ENCODE data around the gene LGMN. TPM values are rescaled to one million over a fixed set of nuclear protein-coding genes. Genes with fewer than 3 reads are reported as not detected.

The LGMN gene
- total and polyA plus RNA-seq, 9 of the 15 experiments (the other 6 are each of a cell fraction or from before 2014, with no cell fraction given) = 0.05 to 1.4 (median 0.43) TPM; not detected in 2

- Histone ChIP-seq H3K9me1 (ENCODE audit: control insufficient read depth, insufficient read depth, low read length) (peaks cover 3% of the 10 kb centered on the region), H2AFZ (ENCODE audit: low read depth, low read length) (peak overlapping the region; percentile 68; the same call in 1 of the 2 replicates), H4K20me1 (replicated peaks; ENCODE audit: control insufficient read depth, insufficient read depth, low read length) (no peaks in the 10 kb centered on the region), H3K27me3 (ENCODE audit: control insufficient read depth in 2 of 2, insufficient read depth in 2 of 2, low read length in 2 of 2) (peaks cover 3 to 7% of the 10 kb centered on the region in 2 experiments; a peak in 2 of 5 replicates), H3K27ac (ENCODE audit: extremely low read depth, low read depth, low read length) (peak overlapping the region; percentile 67; the same call in 2 of the 3 replicates), H3K9me3 (replicated peaks; ENCODE audit: control insufficient read depth, insufficient read depth, low read depth, low read length) (no peaks in the 10 kb centered on the region), H3K4me3 (no peak overlapping the region), H3K9ac (ENCODE audit: insufficient read depth in 1 of 2, low read depth in 2 of 2, low read length in 2 of 2) (no peak overlapping the region), H3K4me2 (ENCODE audit: insufficient read depth, low read length) (no peak overlapping the region), H3K79me2 (ENCODE audit: control insufficient read depth, insufficient read depth, low read length) (no peaks in the 10 kb centered on the region), H3K4me1 (replicated peaks in 1 of 2; ENCODE audit: control insufficient read depth in 2 of 2, insufficient read depth in 2 of 2, low read length in 2 of 2) (no peaks in the 10 kb centered on the region; a peak in 3 of 5 replicates), H3K36me3 (ENCODE audit: control insufficient read depth, insufficient read depth, low read length) (no peaks in the 10 kb centered on the region)
- ChIA-PET POLR2A (interaction anchor here (0.7 kb wide), 1 partner anchor 1080 kb away, joined by 3 read pairs; no protein-coding TSS in a partner anchor), CTCF (ENCODE audit: low intra/inter-chr PET ratio) (no interaction called here)
- intact Hi-C loops (cut with micrococcal nuclease) (no loop called here), in situ Hi-C loops (cut with MboI) (no loop called here)
- FAIRE-seq (no peak), DNase-seq (ENCODE audit: extremely low read depth in 1 of 4, low spot score in 3 of 4) (no peak), ATAC-seq (no peak)
- TF ChIP-seq HMG20A (CRISPR knock-in tag; conservative IDR thresholded peaks at IDR 0.05) (no peak), ZFX (CRISPR knock-in tag; IDR thresholded peaks at IDR 0.05) (0 out of 2 replicates have a peak, but pooled peaks have one; percentile 1), HMBOX1 (IDR thresholded peaks at IDR 0.05) (0 out of 2 replicates have a peak, but pooled peaks have one; percentile 6), SMAD2 (IDR thresholded peaks at IDR 0.05; ENCODE audit: low read depth, low read length) (no peak)
- no TSS peak for BruUV-seq (replicated peaks)
- 25% methylated on average over 9 of the region's 9 CpGs for WGBS (ENCODE audit: insufficient coverage, low coverage, missing lambda C conversion rate)
These were observed 82.2 kb downstream of the LGMN start for GRCh38 chr14:92666251-92666650.

- H3K79me2 ChIP-seq (ENCODE audit: control insufficient read depth, insufficient read depth, low read length) = no peaks in the 10 kb centered on the region
- H3K27ac ChIP-seq (ENCODE audit: extremely low read depth, low read depth, low read length) = peak overlapping the region; percentile 67; the same call in 2 of the 3 replicates
- DNase-seq (ENCODE audit: extremely low read depth in 1 of 4, low spot score in 3 of 4) (no peak), FAIRE-seq (no peak), ATAC-seq (peak; percentile 35; the same call in 2 of the 3 replicates)
- no peak overlapping the region for H3K9ac ChIP-seq (ENCODE audit: insufficient read depth in 1 of 2, low read depth in 2 of 2, low read length in 2 of 2)
- peaks cover 3 to 7% of the 10 kb centered on the region in 2 experiments; a peak in 2 of 5 replicates for H3K27me3 ChIP-seq (ENCODE audit: control insufficient read depth in 2 of 2, insufficient read depth in 2 of 2, low read length in 2 of 2)
- intact Hi-C loops (cut with micrococcal nuclease) (no loop called here), in situ Hi-C loops (cut with MboI) (no loop called here)
- no TSS peak for BruUV-seq (replicated peaks)
- WGBS (ENCODE audit: insufficient coverage, low coverage, missing lambda C conversion rate) = 1% methylated on average over 8 of the region's 8 CpGs
- CTCF ChIA-PET (ENCODE audit: low intra/inter-chr PET ratio) = no interaction called here
- H4K20me1 ChIP-seq (replicated peaks; ENCODE audit: control insufficient read depth, insufficient read depth, low read length) = no peaks in the 10 kb centered on the region
- no peaks in the 10 kb centered on the region for H3K36me3 ChIP-seq (ENCODE audit: control insufficient read depth, insufficient read depth, low read length)
- H2AFZ ChIP-seq (ENCODE audit: low read depth, low read length) = peak overlapping the region; percentile 68
- no peaks in the 10 kb centered on the region for H3K9me3 ChIP-seq (replicated peaks; ENCODE audit: control insufficient read depth, insufficient read depth, low read depth, low read length)
- POLR2A ChIA-PET = interaction anchor here (0.7 kb wide), 1 partner anchor 1080 kb away, joined by 3 read pairs; no protein-coding TSS in a partner anchor
- no peak overlapping the region for H3K4me3 ChIP-seq
- H3K9me1 ChIP-seq (ENCODE audit: control insufficient read depth, insufficient read depth, low read length) = peaks cover 3% of the 10 kb centered on the region
- no peak overlapping the region for H3K4me2 ChIP-seq (ENCODE audit: insufficient read depth, low read length)
- no peaks in the 10 kb centered on the region; a peak in 3 of 5 replicates for H3K4me1 ChIP-seq (replicated peaks in 1 of 2; ENCODE audit: control insufficient read depth in 2 of 2, insufficient read depth in 2 of 2, low read length in 2 of 2)
- TF ChIP-seq SIN3A (IDR thresholded peaks at IDR 0.05; ENCODE audit: borderline replicate concordance in 2 of 2, control insufficient read depth in 1 of 2, low read depth in 2 of 2, low read length in 2 of 2) = no peak
- no peak for TF ChIP-seq ZNF444 (CRISPR knock-in tag; IDR thresholded peaks at IDR 0.05)
- TF ChIP-seq MEIS2 (IDR thresholded peaks at IDR 0.05; ENCODE audit: partially characterized antibody) = peak; percentile 38
- TF ChIP-seq PKNOX1 (IDR thresholded peaks at IDR 0.05) = peak; percentile 44; the same call in 1 of the 2 replicates
- TF ChIP-seq VEZF1 (CRISPR knock-in tag; IDR thresholded peaks at IDR 0.05) = peak; percentile 66; the same call in 1 of the 2 replicates
- peak; percentile 29; the same call in 1 of the 2 replicates for TF ChIP-seq PHF8 (IDR thresholded peaks at IDR 0.05; ENCODE audit: borderline replicate concordance, low read length)
- TF ChIP-seq KDM2B (CRISPR knock-in tag; IDR thresholded peaks at IDR 0.05) = no peak
- TF ChIP-seq ZNF696 (CRISPR knock-in tag; conservative IDR thresholded peaks at IDR 0.05) = no peak
These were observed 82.7 kb downstream of the LGMN start for GRCh38 chr14:92665661-92666110.
